ENCODE results near the gene PDZRN3.
"Not testable (repeated sequence)": the region's sequence is repeated elsewhere in the genome, so short reads cannot be mapped to it uniquely, and the experiment has no call there.

PDZRN3 gene

DNA sequence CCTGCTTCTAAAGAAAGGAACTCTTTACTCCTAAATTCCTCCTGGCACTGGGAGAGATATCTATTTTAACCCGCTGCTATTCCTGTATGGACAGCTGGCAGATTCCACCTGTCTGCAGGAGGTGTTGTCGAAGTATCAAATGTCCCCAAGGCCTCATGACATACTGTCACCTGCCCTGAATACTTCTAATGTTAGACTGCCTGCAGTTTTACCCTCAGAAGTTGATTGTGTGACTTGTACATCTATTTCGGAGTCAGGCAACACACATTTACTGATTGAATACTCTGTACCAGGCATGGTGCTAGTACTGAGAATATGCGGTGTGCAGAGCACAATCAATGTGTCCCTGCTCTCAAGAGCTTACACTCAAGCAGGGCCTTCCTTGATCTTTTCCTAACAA lies 38.6 kb downstream of the PDZRN3 start:
- DNase-seq, result no peak

GRCh38 chr3:73584873-73585272 lies 39.9 kb downstream of the PDZRN3 start:
- DNase-seq, result no peak

DNA sequence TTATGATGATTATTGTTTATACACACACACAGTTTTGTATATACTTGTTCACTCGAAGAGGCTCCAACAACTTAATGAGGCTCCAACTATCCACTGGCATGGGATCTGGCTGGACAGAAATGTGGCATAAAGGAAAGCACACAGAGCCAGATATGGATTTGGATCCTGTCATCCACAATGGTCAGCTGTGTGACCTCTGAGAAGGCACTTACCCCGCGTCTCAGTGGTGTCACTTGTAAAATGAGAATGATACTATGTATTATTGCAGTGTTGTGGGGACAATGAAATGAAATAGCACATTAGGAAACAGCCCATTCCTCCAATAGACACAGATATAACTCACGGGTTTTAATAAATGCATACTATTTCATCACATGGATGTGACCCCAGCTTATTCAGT lies 42.2 kb downstream of the PDZRN3 start:
- no peak for DNase-seq

DNA sequence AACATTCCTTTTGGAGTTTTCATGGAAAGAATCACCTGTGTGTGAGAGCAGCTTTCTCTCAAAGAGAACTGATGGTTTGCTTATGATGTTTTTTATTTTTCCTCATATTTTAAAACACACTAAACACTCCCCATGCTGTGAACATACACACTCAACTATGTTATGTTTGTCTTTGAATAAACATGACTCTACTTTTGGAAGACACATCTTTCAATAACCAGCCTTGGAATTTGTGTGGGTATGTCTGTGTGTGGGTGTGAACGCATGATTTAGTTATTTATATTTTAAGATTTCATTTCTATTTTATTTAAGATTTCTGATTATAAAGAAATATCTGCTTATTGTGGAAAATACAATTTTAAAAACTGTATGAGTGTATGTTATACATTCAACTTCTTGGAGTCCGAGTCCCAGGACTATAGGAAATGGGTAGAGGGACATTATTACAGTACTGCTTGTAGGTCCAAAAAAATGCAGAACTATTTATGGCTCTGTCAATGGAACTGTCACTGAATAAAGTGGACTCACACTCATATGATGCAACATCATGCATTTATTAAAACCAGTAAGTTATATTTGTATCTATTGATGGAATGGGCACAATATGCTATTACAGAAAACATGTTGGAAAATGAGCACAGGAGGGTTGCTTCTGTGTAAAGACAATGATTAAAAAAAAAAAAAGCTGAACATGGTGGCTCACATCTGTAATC lies 43.5 kb downstream of the PDZRN3 start:
- no peak for DNase-seq

DNA sequence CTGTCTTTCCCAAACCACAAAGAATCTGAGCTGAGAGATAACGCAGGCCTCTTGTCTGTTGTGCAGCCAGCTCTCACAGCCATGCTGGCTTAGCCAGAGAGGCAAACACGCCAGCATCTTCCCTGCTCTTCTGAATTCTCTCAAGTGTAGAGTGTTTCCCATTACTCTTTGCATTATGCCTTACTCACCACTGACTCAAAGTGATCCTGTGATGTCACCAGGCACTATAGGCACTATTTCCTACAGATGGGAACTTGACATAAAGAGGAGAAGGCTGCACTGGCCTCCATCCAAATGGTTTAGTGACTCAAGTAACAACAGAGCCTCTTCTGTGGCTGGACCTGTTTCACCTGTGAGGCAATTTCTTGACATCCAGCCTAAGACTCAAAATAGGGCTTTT lies 44.4 kb downstream of the PDZRN3 start:
- DNase-seq, result no peak

DNA sequence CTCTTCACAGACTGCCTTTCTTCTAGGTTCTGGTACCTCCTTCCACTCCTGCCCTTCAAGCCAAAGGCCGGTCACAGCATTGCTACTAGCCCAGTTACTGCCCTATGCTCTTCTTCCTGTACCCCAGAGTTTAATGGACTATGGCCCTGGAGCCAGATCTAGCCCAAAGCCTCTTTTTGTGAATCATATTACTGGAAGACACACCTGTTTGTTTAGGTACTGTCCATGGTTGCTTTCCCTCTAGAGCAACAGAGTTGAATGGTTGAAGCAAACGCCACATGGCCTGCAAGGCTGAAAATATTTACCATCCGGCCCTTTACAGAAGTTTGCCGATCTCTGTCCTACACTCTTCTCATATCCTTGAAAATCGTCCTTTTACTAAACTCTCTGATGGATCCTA lies 47.0 kb downstream of the PDZRN3 start:
- DNase-seq, result no peak

GRCh38 chr3:73576999-73577461 lies 47.7 kb downstream of the PDZRN3 start:
- peak; percentile 13 for DNase-seq

DNA sequence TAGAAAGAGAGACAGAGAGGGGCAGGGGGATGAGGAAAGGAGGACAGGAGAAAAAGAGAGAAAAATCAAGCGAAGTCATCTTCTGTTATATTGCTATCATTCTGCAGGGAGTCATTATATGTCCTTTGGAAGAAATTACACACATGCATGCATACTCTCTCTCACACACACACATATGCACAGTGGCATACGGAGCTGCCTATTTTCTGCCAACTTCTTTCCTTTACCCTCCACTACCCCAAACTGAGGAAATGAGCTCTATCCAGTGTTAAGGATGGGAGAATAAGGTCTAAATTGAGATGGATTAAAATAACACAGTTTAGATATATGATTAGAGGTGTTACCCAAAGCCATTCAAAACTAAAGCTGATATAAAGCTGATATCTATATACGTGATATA lies 48.8 kb downstream of the PDZRN3 start:
- no peak for DNase-seq

DNA sequence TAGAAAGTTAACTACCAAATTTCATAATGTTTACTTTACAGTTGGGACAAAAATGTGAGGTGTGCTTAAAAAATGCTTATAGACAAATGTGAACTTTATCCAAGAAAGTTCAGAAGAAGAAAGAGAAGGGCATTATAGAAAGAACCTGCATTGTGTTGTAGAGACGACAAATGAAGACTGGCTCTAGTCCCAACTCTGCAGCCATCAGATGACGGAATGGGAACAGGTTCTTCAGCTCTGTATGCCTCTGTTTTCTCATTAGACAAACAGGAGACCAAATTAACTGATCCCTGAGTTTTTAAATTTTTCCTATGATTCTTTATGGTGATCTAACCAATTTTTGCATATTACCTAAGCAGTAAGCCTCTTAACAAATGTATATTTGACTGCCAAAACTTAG lies 49.2 kb downstream of the PDZRN3 start:
- DNase-seq, result no peak

GRCh38 chr3:73573204-73573603 lies 51.5 kb downstream of the PDZRN3 start:
- no peak for DNase-seq

DNA sequence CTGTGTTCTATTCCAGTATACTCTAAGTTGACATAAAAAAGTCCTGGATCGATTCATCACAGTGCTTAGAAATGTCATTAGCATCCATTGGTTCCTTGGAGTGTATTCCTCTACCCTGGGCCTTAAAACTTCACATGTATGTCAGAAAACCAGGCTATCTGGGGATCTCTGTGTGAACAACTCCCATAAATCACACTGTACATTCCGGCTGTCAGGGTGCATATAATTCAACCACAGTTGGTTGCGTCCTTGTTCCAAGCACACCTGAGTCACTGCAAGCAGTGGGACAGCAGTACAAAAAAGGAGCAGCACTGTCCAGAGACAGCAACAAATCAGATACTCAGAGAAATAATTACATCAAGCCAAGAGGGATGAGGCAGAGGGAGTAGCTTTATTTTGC lies 52.4 kb downstream of the PDZRN3 start:
- no peak for DNase-seq

- no peak for DNase-seq
Measured at GRCh38 chr3:73571238-73571794, 53.4 kb downstream of the PDZRN3 start.

DNA sequence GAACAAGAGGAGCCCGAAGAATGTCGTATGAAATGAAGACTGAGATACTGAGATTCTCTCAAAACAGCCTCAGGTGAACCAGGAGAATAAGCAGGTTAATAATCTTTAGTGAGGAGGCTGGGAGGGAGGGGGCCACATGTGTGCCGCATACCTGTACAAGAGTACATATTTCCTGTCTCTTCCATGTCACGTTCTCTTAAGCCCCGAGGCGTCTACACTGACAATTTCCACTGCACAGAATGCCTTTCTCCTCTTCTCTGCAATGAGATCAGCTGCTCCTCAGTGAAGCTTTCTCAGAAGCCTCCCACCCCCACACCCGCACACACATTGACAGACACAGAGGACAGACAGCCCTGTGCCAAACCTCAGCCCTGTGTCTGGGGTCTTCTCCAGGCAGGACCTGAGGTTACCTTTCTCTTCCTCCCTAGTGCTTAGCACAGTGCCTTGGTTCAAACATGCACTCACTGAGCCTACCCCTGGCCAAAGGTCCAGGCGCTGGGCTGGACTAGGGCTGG lies 55.4 kb downstream of the PDZRN3 start:
- DNase-seq, result no peak

DNA sequence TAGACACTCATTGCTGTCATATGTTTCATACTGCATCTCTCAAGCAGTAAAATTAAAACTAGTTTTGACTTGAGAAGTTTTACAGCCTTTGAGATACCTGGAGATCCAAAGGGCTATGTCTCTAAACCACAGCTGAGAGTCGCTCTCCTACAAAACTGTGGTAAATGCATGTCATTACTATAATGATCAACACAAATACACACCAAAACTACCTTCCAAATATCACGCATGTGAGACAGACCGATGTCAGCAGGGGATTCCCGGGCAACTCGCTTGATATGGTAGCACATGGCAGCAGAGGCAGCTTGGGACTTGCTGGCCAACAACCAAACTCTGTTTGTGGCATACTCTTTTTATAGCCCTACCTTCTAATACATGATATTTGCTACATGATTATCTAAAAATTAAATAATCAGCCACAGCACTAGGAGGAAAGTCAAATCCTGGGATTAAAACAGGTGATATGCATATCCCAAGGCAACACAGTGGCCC lies 56.3 kb downstream of the PDZRN3 start:
- no peak for DNase-seq

DNA sequence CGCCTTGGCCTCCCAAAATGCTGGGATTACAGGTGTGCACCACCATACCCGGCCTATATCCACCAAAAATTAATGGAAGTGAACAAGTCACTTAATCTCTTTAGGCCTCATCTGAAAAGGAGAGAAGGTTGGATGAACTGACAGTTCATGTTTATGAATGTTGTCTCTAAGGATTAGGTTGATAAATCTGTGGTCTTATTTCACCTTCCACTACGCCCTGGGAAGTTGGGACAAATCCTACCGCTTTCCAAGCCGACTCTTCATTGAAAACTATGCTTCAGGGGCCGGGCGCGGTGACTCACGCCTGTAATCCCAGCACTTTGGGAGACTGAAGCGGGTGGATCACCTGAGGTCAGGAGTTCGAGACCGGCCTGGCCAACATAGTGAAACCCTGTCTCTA lies 59.4 kb downstream of the PDZRN3 start:
- not testable (repeated sequence) for DNase-seq

DNA sequence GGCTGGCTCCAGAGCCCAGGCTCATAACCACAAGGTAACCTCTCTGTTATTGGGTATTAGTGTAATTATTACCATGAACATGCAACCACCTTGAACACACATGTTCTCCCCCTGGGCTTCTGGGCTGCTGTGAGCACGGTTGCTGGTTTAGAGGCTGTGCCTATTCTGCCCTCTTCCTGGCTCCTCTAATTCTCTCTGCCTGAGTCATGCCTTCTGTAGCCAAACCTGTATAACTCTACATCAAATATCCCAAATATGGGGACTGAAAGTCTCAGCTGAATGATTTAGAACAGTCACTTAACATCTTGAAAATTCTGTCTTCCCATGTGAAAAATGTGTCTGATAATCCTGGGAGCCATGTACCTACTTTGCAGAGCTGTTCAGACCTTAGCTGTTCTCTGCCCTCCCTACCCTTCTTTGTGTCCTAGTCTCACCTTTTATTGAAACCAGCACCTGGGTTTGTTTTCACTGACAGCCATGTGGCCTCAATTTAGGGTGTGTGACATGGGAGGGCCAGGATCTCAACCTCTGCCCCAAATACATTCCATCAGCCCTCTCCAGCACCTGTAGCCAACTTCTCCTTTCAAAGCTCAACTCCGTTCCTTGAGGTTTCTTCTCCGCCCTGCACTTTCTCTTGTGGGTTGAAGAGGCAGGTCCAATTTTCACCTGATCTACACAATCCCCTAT lies 60.7 kb downstream of the PDZRN3 start:
- DNase-seq, result no peak

DNA sequence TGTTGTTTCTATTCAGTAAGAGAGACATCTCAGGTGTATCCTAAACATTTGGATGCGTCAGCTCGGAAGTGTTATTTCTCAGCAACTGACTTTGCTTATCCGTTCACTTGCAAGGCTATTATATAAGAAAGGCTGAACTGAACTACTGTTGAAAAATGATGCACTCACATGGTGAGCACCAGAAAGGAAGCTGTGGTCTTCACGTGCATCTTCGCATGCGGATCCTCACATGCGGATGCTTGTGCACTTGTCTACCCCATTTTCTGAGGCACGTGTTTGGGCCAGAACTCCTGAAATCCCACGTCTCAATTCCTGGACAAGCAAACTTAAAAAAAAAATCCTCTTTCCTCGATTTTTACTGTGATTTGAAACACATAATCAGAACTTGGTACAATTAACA lies 63.2 kb downstream of the PDZRN3 start:
- DNase-seq, result no peak

- no peak for DNase-seq
Measured at GRCh38 chr3:73559749-73560148, 65.0 kb downstream of the PDZRN3 start.

GRCh38 chr3:73558727-73559075 lies 66.0 kb downstream of the PDZRN3 start:
- no peak for DNase-seq

- no peak for DNase-seq
Measured at GRCh38 chr3:73557986-73558726, 66.6 kb downstream of the PDZRN3 start.

- DNase-seq, result no peak
Measured at GRCh38 chr3:73556520-73557372, 68.0 kb downstream of the PDZRN3 start.

DNA sequence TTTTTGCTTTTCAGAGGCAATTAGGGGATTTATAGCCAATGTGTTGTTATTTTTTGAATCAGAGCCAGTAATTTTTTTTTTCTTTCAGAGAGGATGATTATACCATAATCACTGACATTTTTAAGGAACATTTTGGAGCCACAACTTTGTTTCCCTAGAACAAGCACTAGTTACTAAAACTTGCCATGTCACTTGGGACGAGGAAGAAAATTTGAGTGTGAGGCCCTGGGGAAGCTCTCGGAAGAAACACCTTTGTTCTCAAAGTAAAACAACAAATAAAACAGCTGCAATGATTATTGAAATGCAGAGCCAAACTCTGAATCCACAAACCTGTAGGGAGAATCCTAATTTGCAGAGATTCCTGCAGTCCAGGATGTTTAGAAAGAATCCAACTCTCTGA lies 69.7 kb downstream of the PDZRN3 start:
- no peak for DNase-seq

Measured in NCI-H2171 (cell line).